Spinal cord (tissue), 10 donors: ENCODE measurements around the gene ATP4A. TPM values are rescaled to one million over a fixed set of nuclear protein-coding genes. Genes with fewer than 3 reads are reported as not detected.

ENCODE experiments used
- DNase-seq, 6 donors: peaks; one replicate each; pipeline versions ENCODE4 v3.0.0 to v3.0.0-alpha.2; 2013 to 2015; ENCODE audit warnings: low spot score in 6 of 6, low read depth in 4 of 6
- H3K27ac ChIP-seq: one replicate; pipeline ENCODE4 v1.5.1; 2013; ENCODE audit warnings: low read depth, low read length, control low read depth
- H3K27me3 ChIP-seq: one replicate; pipeline ENCODE4 v1.6.1; 2013; ENCODE audit warnings: low read length; ENCODE audit not compliant: control insufficient read depth, insufficient read depth
- H3K36me3 ChIP-seq: one replicate; pipeline ENCODE4 v1.6.1; 2013; ENCODE audit warnings: low read length; ENCODE audit not compliant: control insufficient read depth, insufficient read depth
- H3K4me1 ChIP-seq: one replicate; pipeline ENCODE4 v1.6.1; 2013; ENCODE audit warnings: low read length; ENCODE audit not compliant: control insufficient read depth, insufficient read depth
- H3K4me3 ChIP-seq: one replicate; pipeline ENCODE4 v1.5.1; 2013; ENCODE audit warnings: low read depth, low read length, control low read depth
- H3K9me3 ChIP-seq: one replicate; pipeline ENCODE4 v1.6.1; 2013; ENCODE audit warnings: low read length; ENCODE audit not compliant: control insufficient read depth, insufficient read depth
- WGBS: methylation state at CpG from one replicate; pipeline ENCODE4 v1.1.5; 2013; ENCODE audit warnings: missing lambda C conversion rate; ENCODE audit not compliant: insufficient coverage; 5-methylcytosine and 5-hydroxymethylcytosine counted together
- polyA plus RNA-seq, 2 donors: library from polyadenylated mRNA; unstranded; fragments of 120-200 nt; gene quantifications; one replicate each; pipeline ENCODE4 v1.2.1, GENCODE V29; 2013; ENCODE audit not compliant: insufficient read length in 2 of 2
- total RNA-seq, 2 donors: library from RNA; depleted of rRNA in 1 of 2; stranded (reverse); fragments of 120-200 nt in 1 of 2; fragments of >200 nt in 1 of 2; gene quantifications; one replicate each; pipeline versions ENCODE4 v1.2.3 to v1.2.4, GENCODE V29; 2013 to 2014
- donor health status: healthy.

ATP4A gene
- total and polyA plus RNA-seq, 4 donors, result 0.30 to 0.41 TPM; not detected in 2

- no peak for DNase-seq
- no peak overlapping the region for H3K4me3 ChIP-seq
- peaks cover 13% of the 10 kb centered on the region for H3K4me1 ChIP-seq
- no peaks in the 10 kb centered on the region for H3K36me3 ChIP-seq
- peaks cover 48% of the 10 kb centered on the region for H3K27me3 ChIP-seq
- WGBS, result 87% methylated on average over 11 of the region's 11 CpGs
- H3K27ac ChIP-seq, result no peak overlapping the region
- H3K9me3 ChIP-seq, result no peaks in the 10 kb centered on the region
These were observed 55.9 kb downstream of the ATP4A start for GRCh38 chr19:35507561-35507960.

GRCh38 chr19:35506011-35506410, 57.4 kb downstream of the ATP4A start:
- Histone ChIP-seq H3K27me3 (peaks cover 38% of the 10 kb centered on the region), H3K9me3 (no peaks in the 10 kb centered on the region), H3K27ac (no peak overlapping the region), H3K36me3 (peaks cover 3% of the 10 kb centered on the region), H3K4me3 (no peak overlapping the region), H3K4me1 (peaks cover 13% of the 10 kb centered on the region)
- WGBS, result 87% methylated on average over 5 of the region's 7 CpGs
- DNase-seq, result no peak

- no peak overlapping the region for H3K27ac ChIP-seq
- no CpG with 5 or more reads among the region's 4 CpGs for WGBS
- no peaks in the 10 kb centered on the region for H3K9me3 ChIP-seq
- no peak overlapping the region for H3K4me3 ChIP-seq
- peaks cover 9% of the 10 kb centered on the region for H3K36me3 ChIP-seq
- H3K4me1 ChIP-seq, result no peaks in the 10 kb centered on the region
- no peak for DNase-seq
- H3K27me3 ChIP-seq, result peaks cover 8% of the 10 kb centered on the region
These were observed 60.7 kb downstream of the ATP4A start for GRCh38 chr19:35502751-35503150.

- peaks cover 5% of the 10 kb centered on the region for H3K27me3 ChIP-seq
- H3K4me1 ChIP-seq, result no peaks in the 10 kb centered on the region
- no peak overlapping the region for H3K4me3 ChIP-seq
- H3K27ac ChIP-seq, result no peak overlapping the region
- WGBS, result 81% methylated on average over 8 of the region's 15 CpGs
- H3K9me3 ChIP-seq, result no peaks in the 10 kb centered on the region
- H3K36me3 ChIP-seq, result peaks cover 9% of the 10 kb centered on the region
- DNase-seq, result no peak
These were observed 61.8 kb downstream of the ATP4A start for GRCh38 chr19:35501684-35502083.

GRCh38 chr19:35500611-35501010, 62.8 kb downstream of the ATP4A start:
- Histone ChIP-seq H3K4me1 (peaks cover under 1% of the 10 kb centered on the region), H3K9me3 (no peaks in the 10 kb centered on the region), H3K36me3 (peaks cover 9% of the 10 kb centered on the region), H3K4me3 (no peak overlapping the region), H3K27me3 (no peaks in the 10 kb centered on the region), H3K27ac (no peak overlapping the region)
- DNase-seq, result no peak
- WGBS, result 86% methylated on average over 6 of the region's 10 CpGs

Other genes with a start within 250 kb of the ATP4A start
- gene CD22, start 234.5 kb downstream of the ATP4A start, total RNA-seq, result 10 to 100 TPM in 1 of 2 donors, 1 to 10 TPM in 1; 9.4 to 13.5 TPM
- 10 to 100 TPM; 24.2 to 39.4 TPM for gene CD22, start 234.5 kb downstream of the ATP4A start, polyA plus RNA-seq
- under 1 TPM in 1 of 2 donors, not detected in 1; 0.06 TPM for gene FFAR1, start 215.8 kb downstream of the ATP4A start, total RNA-seq
- under 1 TPM; 0.70 to 0.83 TPM for gene FFAR1, start 215.8 kb downstream of the ATP4A start, polyA plus RNA-seq
- gene FFAR3, start 205.2 kb downstream of the ATP4A start, total RNA-seq, result under 1 TPM; 0.10 to 0.11 TPM
- gene FFAR3, start 205.2 kb downstream of the ATP4A start, polyA plus RNA-seq, result not detected
- not detected for gene GPR42, start 192.6 kb downstream of the ATP4A start, total RNA-seq
- gene GPR42, start 192.6 kb downstream of the ATP4A start, polyA plus RNA-seq, result under 1 TPM in 1 of 2 donors, not detected in 1; 0.14 TPM
- under 1 TPM; 0.11 to 0.69 TPM for gene FFAR2, start 115.4 kb downstream of the ATP4A start, total RNA-seq
- gene FFAR2, start 115.4 kb downstream of the ATP4A start, polyA plus RNA-seq, result under 1 TPM; 0.29 to 0.50 TPM
- gene KRTDAP, start 73.2 kb downstream of the ATP4A start, total RNA-seq, result not detected
- gene KRTDAP, start 73.2 kb downstream of the ATP4A start, polyA plus RNA-seq, result not detected
- gene DMKN, start 50.0 kb downstream of the ATP4A start, total RNA-seq, result 10 to 100 TPM; 10.4 to 49.0 TPM
- 10 to 100 TPM; 18.1 to 31.2 TPM for gene DMKN, start 50.0 kb downstream of the ATP4A start, polyA plus RNA-seq
- gene SBSN, start 35.3 kb downstream of the ATP4A start, total RNA-seq, result under 1 TPM in 1 of 2 donors, not detected in 1; 0.06 TPM
- gene SBSN, start 35.3 kb downstream of the ATP4A start, polyA plus RNA-seq, result under 1 TPM; 0.17 to 0.50 TPM
- gene GAPDHS, start 30.2 kb downstream of the ATP4A start, total RNA-seq, result under 1 TPM in 1 of 2 donors, not detected in 1; 0.11 TPM
- gene GAPDHS, start 30.2 kb downstream of the ATP4A start, polyA plus RNA-seq, result not detected
- gene TMEM147, start 18.0 kb downstream of the ATP4A start, total RNA-seq, result 100 to 1,000 TPM in 1 of 2 donors, 10 to 100 TPM in 1; 58.2 to 126 TPM
- 100 to 1,000 TPM; 108 to 109 TPM for gene TMEM147, start 18.0 kb downstream of the ATP4A start, polyA plus RNA-seq
- gene PMIS2, start 22.5 kb upstream of the ATP4A start, total RNA-seq, result not detected
- gene PMIS2, start 22.5 kb upstream of the ATP4A start, polyA plus RNA-seq, result not detected
- 10 to 100 TPM in 1 of 2 donors, 1 to 10 TPM in 1; 5.1 to 15.5 TPM for gene HAUS5, start 49.1 kb upstream of the ATP4A start, total RNA-seq
- 10 to 100 TPM; 18.2 to 26.0 TPM for gene HAUS5, start 49.1 kb upstream of the ATP4A start, polyA plus RNA-seq
- 10 to 100 TPM; 18.1 to 55.3 TPM for gene RBM42, start 65.4 kb upstream of the ATP4A start, total RNA-seq
- 10 to 100 TPM; 73.4 to 76.5 TPM for gene RBM42, start 65.4 kb upstream of the ATP4A start, polyA plus RNA-seq
- 1 to 10 TPM in 1 of 2 donors, under 1 TPM in 1; 0.59 to 2.7 TPM for gene ETV2, start 78.1 kb upstream of the ATP4A start, total RNA-seq
- gene ETV2, start 78.1 kb upstream of the ATP4A start, polyA plus RNA-seq, result 1 to 10 TPM; 4.0 to 4.6 TPM
- 100 to 1,000 TPM; 321 to 628 TPM for gene COX6B1, start 84.7 kb upstream of the ATP4A start, total RNA-seq
- 100 to 1,000 TPM; 378 to 396 TPM for gene COX6B1, start 84.7 kb upstream of the ATP4A start, polyA plus RNA-seq
- gene UPK1A, start 102.9 kb upstream of the ATP4A start, total RNA-seq, result not detected
- under 1 TPM in 1 of 2 donors, not detected in 1; 0.21 TPM for gene UPK1A, start 102.9 kb upstream of the ATP4A start, polyA plus RNA-seq
- not detected for gene ZBTB32, start 140.9 kb upstream of the ATP4A start, total RNA-seq
- under 1 TPM; 0.14 to 0.68 TPM for gene ZBTB32, start 140.9 kb upstream of the ATP4A start, polyA plus RNA-seq
- 10 to 100 TPM in 1 of 2 donors, 1 to 10 TPM in 1; 8.2 to 15.3 TPM for gene KMT2B, start 154.3 kb upstream of the ATP4A start, total RNA-seq
- gene KMT2B, start 154.3 kb upstream of the ATP4A start, polyA plus RNA-seq, result 10 to 100 TPM; 41.6 to 42.2 TPM
- gene IGFLR1, start 178.8 kb upstream of the ATP4A start, total RNA-seq, result 1 to 10 TPM; 3.1 to 3.5 TPM
- gene IGFLR1, start 178.8 kb upstream of the ATP4A start, polyA plus RNA-seq, result 10 to 100 TPM in 1 of 2 donors, 1 to 10 TPM in 1; 8.8 to 10.9 TPM
- gene U2AF1L4, start 181.8 kb upstream of the ATP4A start, total RNA-seq, result 10 to 100 TPM in 1 of 2 donors, 1 to 10 TPM in 1; 8.8 to 23.6 TPM
- 10 to 100 TPM; 25.9 to 37.7 TPM for gene U2AF1L4, start 181.8 kb upstream of the ATP4A start, polyA plus RNA-seq
- gene PSENEN, start 182.0 kb upstream of the ATP4A start, total RNA-seq, result 100 to 1,000 TPM in 1 of 2 donors, 10 to 100 TPM in 1; 15.9 to 106 TPM
- gene PSENEN, start 182.0 kb upstream of the ATP4A start, polyA plus RNA-seq, result 10 to 100 TPM; 80.1 to 81.8 TPM
- 10 to 100 TPM in 1 of 2 donors, 1 to 10 TPM in 1; 5.1 to 15.7 TPM for gene LIN37, start 184.9 kb upstream of the ATP4A start, total RNA-seq
- gene LIN37, start 184.9 kb upstream of the ATP4A start, polyA plus RNA-seq, result 10 to 100 TPM; 17.7 to 18.3 TPM
- 1 to 10 TPM; 1.8 to 2.8 TPM for gene HSPB6, start 193.4 kb upstream of the ATP4A start, total RNA-seq
- gene HSPB6, start 193.4 kb upstream of the ATP4A start, polyA plus RNA-seq, result 10 to 100 TPM; 25.7 to 26.9 TPM
- 1 to 10 TPM; 2.8 to 7.8 TPM for gene PROSER3, start 194.5 kb upstream of the ATP4A start, total RNA-seq
- gene PROSER3, start 194.5 kb upstream of the ATP4A start, polyA plus RNA-seq, result 10 to 100 TPM; 15.2 to 27.7 TPM
- 10 to 100 TPM; 13.6 to 32.6 TPM for gene ARHGAP33, start 211.9 kb upstream of the ATP4A start, total RNA-seq
- gene ARHGAP33, start 211.9 kb upstream of the ATP4A start, polyA plus RNA-seq, result 100 to 1,000 TPM; 152 to 183 TPM
- under 1 TPM in 1 of 2 donors, not detected in 1; 0.10 TPM for gene PRODH2, start 249.2 kb upstream of the ATP4A start, total RNA-seq
- under 1 TPM; 0.27 to 0.32 TPM for gene PRODH2, start 249.2 kb upstream of the ATP4A start, polyA plus RNA-seq